ENCODE results near the gene TRIM10.
"Not testable (repeated sequence)": the region's sequence is repeated elsewhere in the genome, so short reads cannot be mapped to it uniquely, and the experiment has no call there.

The TRIM10 gene

GRCh38 chr6:30152910-30153610, 8.0 kb downstream of the TRIM10 start:
- no peak for DNase-seq

GRCh38 chr6:30152016-30152673, 8.9 kb downstream of the TRIM10 start:
- DNase-seq = no peak

- DNase-seq = no peak
These were observed 9.4 kb downstream of the TRIM10 start for GRCh38 chr6:30151580-30151979.

- DNase-seq = peak; percentile 26
These were observed 10.2 kb downstream of the TRIM10 start for GRCh38 chr6:30150671-30151395.

GRCh38 chr6:30149858-30150550, 11.0 kb downstream of the TRIM10 start:
- peak; percentile 41 for DNase-seq

GRCh38 chr6:30149234-30149633, 11.8 kb downstream of the TRIM10 start:
- DNase-seq = no peak

GRCh38 chr6:30147096-30147495, 13.9 kb downstream of the TRIM10 start:
- DNase-seq = no peak

- DNase-seq = no peak
These were observed 15.2 kb downstream of the TRIM10 start for GRCh38 chr6:30145818-30146217.

- DNase-seq = no peak
These were observed 16.2 kb downstream of the TRIM10 start for GRCh38 chr6:30144811-30145210.

GRCh38 chr6:30143780-30144179, 17.2 kb downstream of the TRIM10 start:
- no peak for DNase-seq

GRCh38 chr6:30142665-30143064, 18.3 kb downstream of the TRIM10 start:
- no peak for DNase-seq

GRCh38 chr6:30140240-30140639, 20.8 kb downstream of the TRIM10 start:
- DNase-seq = not testable (repeated sequence)

GRCh38 chr6:30136570-30137286, 24.3 kb downstream of the TRIM10 start:
- DNase-seq = no peak

GRCh38 chr6:30135757-30136156, 25.3 kb downstream of the TRIM10 start, which contains the start of gene TRIM40:
Gene TRIM40, plus strand, starts transcription at chr6:30136140. Its CDS starts 897 bp downstream, at chr6:30137037.
- DNase-seq = no peak

- DNase-seq = no peak
These were observed 25.9 kb downstream of the TRIM10 start for GRCh38 chr6:30135147-30135546.

- no peak for DNase-seq
These were observed 29.0 kb downstream of the TRIM10 start for GRCh38 chr6:30131947-30132497.

GRCh38 chr6:30130887-30131862, 29.8 kb downstream of the TRIM10 start:
- DNase-seq = peak; percentile 80

- DNase-seq = no peak
These were observed 30.8 kb downstream of the TRIM10 start for GRCh38 chr6:30130179-30130679.

GRCh38 chr6:30129265-30130178, 31.5 kb downstream of the TRIM10 start:
- DNase-seq = no peak

All from fibroblast of skin of back (primary cell).